ENCODE measurements around the gene FNDC8. TPM values are rescaled to one million over a fixed set of nuclear protein-coding genes. Genes with fewer than 3 reads are reported as not detected.
A peak's percentile ranks its signal among the peaks of the same experiment; 100 is the strongest.

FNDC8 gene
- total and polyA plus RNA-seq, 12 donors, result not detected

GRCh38 chr17:35086931-35087573, 34.4 kb upstream of the FNDC8 start:
- H3K9me3 ChIP-seq, result no peaks in the 10 kb centered on the region
- no peak for ATAC-seq
- no peak overlapping the region for H3K27ac ChIP-seq
- DNase-seq, result no peak
- intact Hi-C loops (cut with DNase I), result loop anchor here in 5 of 10 donors (5.0 to 10.0 kb wide), 3 partner anchors 90 to 105 kb away; partner anchors contain the start of gene LIG3 (in 2 of the 5)
- H3K4me1 ChIP-seq, result peaks cover 0 to 36% (median 11%) of the 10 kb centered on the region in 9 donors
- WGBS, 2 donors, result 94 to 96% methylated on average over 8 of the region's 8 CpGs
- H3K36me3 ChIP-seq, result no peaks in the 10 kb centered on the region
- H3K4me3 ChIP-seq, result no peak overlapping the region
- H3K27me3 ChIP-seq, result no peaks in the 10 kb centered on the region
- no peak for TF ChIP-seq CTCF (IDR thresholded peaks at IDR 0.05)

- no peaks in the 10 kb centered on the region for H3K36me3 ChIP-seq
- 37 to 41% methylated on average over 9 of the region's 9 CpGs for WGBS, 2 donors
- DNase-seq (no peak), ATAC-seq (peak in 2 of 8 donors; percentile 4 to 5)
- peak overlapping the region in 9 of 10 donors; percentile 78 to 95 (median 87) for H3K27ac ChIP-seq
- no peak for TF ChIP-seq CTCF (IDR thresholded peaks at IDR 0.05)
- peaks cover 0 to 28% (median 11%) of the 10 kb centered on the region in 9 donors for H3K4me1 ChIP-seq
- intact Hi-C loops (cut with DNase I), result loop anchor here in 6 of 10 donors (2.0 to 10.0 kb wide), 5 partner anchors 31 to 106 kb away; partner anchors contain the start of genes LIG3 (in 2 of the 6) and RAD51D (in 1 of the 6)
- no peaks in the 10 kb centered on the region for H3K9me3 ChIP-seq
- peak overlapping the region; percentile 76 to 99 (median 92) for H3K4me3 ChIP-seq
- no peaks in the 10 kb centered on the region for H3K27me3 ChIP-seq
Measured at GRCh38 chr17:35087731-35088355, 33.6 kb upstream of the FNDC8 start.

- intact Hi-C loops (cut with DNase I), result loop anchor here in 6 of 10 donors (2.0 to 10.0 kb wide), 5 partner anchors 30 to 106 kb away; partner anchors contain the start of genes LIG3 (in 2 of the 6) and RAD51D (in 1 of the 6)
- H3K4me3 ChIP-seq, result peak overlapping the region; percentile 76 to 99 (median 92)
- peaks cover 0 to 27% (median 11%) of the 10 kb centered on the region in 9 donors for H3K4me1 ChIP-seq
- 1% methylated on average over 26 of the region's 26 CpGs for WGBS, 2 donors
- ATAC-seq (peak; percentile 53 to 82 (median 74)), DNase-seq (peak; percentile 43 to 60)
- TF ChIP-seq CTCF (IDR thresholded peaks at IDR 0.05), result peak in 1 of 9 donors; percentile 14
- H3K36me3 ChIP-seq, result no peaks in the 10 kb centered on the region
- H3K27ac ChIP-seq, result peak overlapping the region; percentile 33 to 95 (median 86)
- H3K9me3 ChIP-seq, result no peaks in the 10 kb centered on the region
- H3K27me3 ChIP-seq, result no peaks in the 10 kb centered on the region
Measured at GRCh38 chr17:35088356-35088880, 33.0 kb upstream of the FNDC8 start.

GRCh38 chr17:35088881-35089585, 32.4 kb upstream of the FNDC8 start:
- TF ChIP-seq CTCF (IDR thresholded peaks at IDR 0.05), result peak; percentile 72 to 92 (median 84)
- intact Hi-C loops (cut with DNase I), result loop anchor here in 7 of 10 donors (1.0 to 10.0 kb wide), 7 partner anchors 30 to 107 kb away; partner anchors contain the start of genes RAD51D (in 3 of the 7) and LIG3 (in 2 of the 7)
- WGBS, 2 donors, result 0% methylated on average over 46 to 80 of the region's 80 CpGs
- H3K4me3 ChIP-seq, result peak overlapping the region; percentile 76 to 99 (median 92)
- H3K9me3 ChIP-seq, result no peaks in the 10 kb centered on the region
- H3K27me3 ChIP-seq, result no peaks in the 10 kb centered on the region
- DNase-seq (peak; percentile 85 to 91), ATAC-seq (peak; percentile 93 to 98 (median 96))
- H3K4me1 ChIP-seq, result peaks cover 0 to 27% (median 11%) of the 10 kb centered on the region in 9 donors
- H3K27ac ChIP-seq, result peak overlapping the region; percentile 33 to 95 (median 86)
- no peaks in the 10 kb centered on the region for H3K36me3 ChIP-seq

All from heart right ventricle (tissue), 16 donors.